Activated T-cell treated with anti-CD3 and anti-CD28 coated beads for 48 hours (primary cell): ENCODE results near the gene DNASE1.

ENCODE experiments used
- DNase-seq: peaks from one replicate; pipeline ENCODE4 v3.0.0-alpha.2; 2020; ENCODE audit warnings: low read depth

The DNASE1 gene

GRCh38 chr16:3696425-3697218 lies 42.1 kb downstream of the DNASE1 start:
- no peak for DNase-seq

DNA sequence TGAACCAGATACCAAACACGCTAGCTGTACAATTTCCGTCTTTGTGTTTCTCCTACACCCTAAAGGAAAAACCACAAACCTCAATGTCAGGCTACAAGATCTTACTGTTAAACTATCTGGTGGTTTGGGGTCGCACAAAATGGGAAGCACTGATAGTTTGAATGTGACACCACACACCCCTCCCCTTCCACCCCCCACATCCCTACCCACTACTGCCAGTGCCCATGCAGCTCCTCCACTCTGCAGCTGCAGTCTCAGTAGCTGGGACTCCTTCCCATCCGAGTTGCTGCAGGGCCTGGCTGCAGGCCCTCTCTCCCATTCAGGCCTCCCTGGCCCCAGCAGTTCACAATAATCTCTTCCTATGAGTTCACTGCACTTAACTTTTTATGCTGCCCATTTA lies 44.5 kb downstream of the DNASE1 start:
- DNase-seq = no peak

- DNase-seq = no peak
Observed at GRCh38 chr16:3701531-3701930, 47.0 kb downstream of the DNASE1 start.

DNA sequence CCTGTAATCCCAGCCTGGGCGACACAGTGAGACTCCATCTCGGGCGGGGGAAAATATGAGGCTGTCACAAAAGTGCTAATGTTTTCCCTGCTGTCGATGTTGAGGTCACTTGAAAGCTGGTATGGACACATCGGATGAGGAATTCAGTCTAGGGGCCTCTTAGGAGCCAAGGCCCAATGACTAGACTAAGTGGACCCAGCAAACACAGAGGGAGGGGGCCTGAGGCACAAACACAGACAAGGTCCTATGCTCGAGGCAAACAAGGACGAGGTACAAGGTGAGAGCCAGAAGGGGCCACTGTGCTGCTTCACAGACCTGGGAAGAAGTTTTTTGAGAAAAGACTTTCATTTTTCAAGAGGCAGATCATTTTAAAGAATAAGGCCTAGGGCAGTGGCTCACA lies 47.6 kb downstream of the DNASE1 start:
- DNase-seq = no peak

DNA sequence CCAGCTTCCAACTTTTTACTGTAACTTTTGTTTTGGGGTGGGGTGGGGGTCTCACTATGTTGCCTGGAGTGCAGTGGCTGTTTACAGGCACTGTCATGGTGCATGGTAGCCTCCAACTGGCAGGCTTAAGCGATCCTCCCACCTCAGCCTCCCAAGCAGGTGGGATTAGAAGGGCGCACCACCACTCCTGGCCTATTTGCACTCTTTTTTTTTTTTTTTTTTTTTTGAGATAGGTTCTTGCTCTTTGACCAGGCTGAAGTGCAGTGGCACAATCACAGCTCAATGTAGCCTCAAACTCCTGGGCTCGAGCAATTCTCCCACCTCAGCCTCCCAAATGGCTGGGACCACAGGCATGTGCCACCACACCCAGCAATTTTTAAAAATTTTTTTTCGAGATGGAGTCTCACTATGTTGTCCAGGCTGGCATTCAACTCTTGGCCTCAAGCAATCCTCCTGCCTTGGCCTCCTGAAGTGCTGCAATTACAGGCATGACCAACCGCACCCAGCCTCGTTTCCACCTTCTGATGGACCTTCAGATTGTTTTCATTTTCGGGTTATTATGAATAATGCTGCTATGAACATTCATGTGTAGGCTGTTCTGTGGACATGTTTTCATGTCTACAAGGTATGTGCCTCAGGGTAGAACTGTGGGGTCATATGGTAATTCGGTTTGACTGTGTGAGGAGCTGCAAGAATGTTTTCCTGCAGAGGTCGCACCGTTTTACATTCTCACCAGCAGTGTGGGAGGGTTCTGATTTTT lies 51.9 kb downstream of the DNASE1 start:
- DNase-seq = no peak
